Kidney capillary endothelial cell (primary cell): ENCODE data around the gene MAPK4.

Experiments
- DNase-seq: peaks from one replicate; pipeline ENCODE4 v3.0.0-alpha.2; 2018; ENCODE audit warnings: low spot score

MAPK4 gene

GRCh38 chr18:50624981-50625380 lies 65.1 kb downstream of the MAPK4 start:
- no peak for DNase-seq

GRCh38 chr18:50626317-50626716 lies 66.4 kb downstream of the MAPK4 start:
- DNase-seq = no peak

GRCh38 chr18:50627594-50628532 lies 68.0 kb downstream of the MAPK4 start:
- no peak for DNase-seq

- DNase-seq = no peak
Measured at GRCh38 chr18:50628533-50628905, 68.6 kb downstream of the MAPK4 start.

GRCh38 chr18:50629148-50629631 lies 69.3 kb downstream of the MAPK4 start:
- DNase-seq = no peak

GRCh38 chr18:50630895-50631294 lies 71.0 kb downstream of the MAPK4 start:
- no peak for DNase-seq

- DNase-seq = no peak
Measured at GRCh38 chr18:50632895-50633515, 73.1 kb downstream of the MAPK4 start.

- DNase-seq = no peak
Measured at GRCh38 chr18:50633992-50634391, 74.1 kb downstream of the MAPK4 start.

GRCh38 chr18:50636366-50637057 lies 76.6 kb downstream of the MAPK4 start:
- DNase-seq = no peak

- DNase-seq = no peak
Measured at GRCh38 chr18:50638016-50638883, 78.4 kb downstream of the MAPK4 start.

- DNase-seq = no peak
Measured at GRCh38 chr18:50638884-50639420, 79.1 kb downstream of the MAPK4 start.

- DNase-seq = no peak
Measured at GRCh38 chr18:50639711-50640110, 79.8 kb downstream of the MAPK4 start.

GRCh38 chr18:50642439-50642838 lies 82.6 kb downstream of the MAPK4 start:
- DNase-seq = no peak

- no peak for DNase-seq
Measured at GRCh38 chr18:50644146-50644545, 84.3 kb downstream of the MAPK4 start.

- DNase-seq = no peak
Measured at GRCh38 chr18:50644807-50645206, 84.9 kb downstream of the MAPK4 start.

GRCh38 chr18:50647237-50647636 lies 87.3 kb downstream of the MAPK4 start:
- no peak for DNase-seq

- DNase-seq = no peak
Measured at GRCh38 chr18:50647792-50648191, 87.9 kb downstream of the MAPK4 start.

GRCh38 chr18:50649821-50650220 lies 89.9 kb downstream of the MAPK4 start:
- DNase-seq = no peak

GRCh38 chr18:50651334-50651733 lies 91.4 kb downstream of the MAPK4 start:
- DNase-seq = no peak

- no peak for DNase-seq
Measured at GRCh38 chr18:50653402-50654093, 93.7 kb downstream of the MAPK4 start.

- DNase-seq = no peak
Measured at GRCh38 chr18:50654211-50654610, 94.3 kb downstream of the MAPK4 start.
